ENCODE data around the gene ANO7.

Gene ANO7

GRCh38 chr2:241234962-241235740 lies 46.7 kb downstream of the ANO7 start:
- Histone ChIP-seq H3K9me3 (ENCODE audit: control insufficient read depth, low read length) (no peaks in the 10 kb centered on the region), H2AFZ (no peak overlapping the region), H3K36me3 (ENCODE audit: control insufficient read depth, insufficient read depth, low read length) (no peaks in the 10 kb centered on the region), H3K27ac (no peak overlapping the region), H3K4me2 (ENCODE audit: low read length) (no peak overlapping the region), H3K27me3 (ENCODE audit: control insufficient read depth, insufficient read depth, low read length) (no peaks in the 10 kb centered on the region), H3K9ac (no peak overlapping the region), H3K4me1 (no peaks in the 10 kb centered on the region), H3K79me2 (peaks cover 16% of the 10 kb centered on the region), H3K4me3 (ENCODE audit: low read depth, low read length) (no peak overlapping the region)
- no peak for TF ChIP-seq CTCF (IDR thresholded peaks at IDR 0.05)

- TF ChIP-seq CTCF (IDR thresholded peaks at IDR 0.05): no peak
- Histone ChIP-seq H3K4me3 (ENCODE audit: low read depth, low read length) (no peak overlapping the region), H2AFZ (no peak overlapping the region), H3K27ac (no peak overlapping the region), H3K27me3 (ENCODE audit: control insufficient read depth, insufficient read depth, low read length) (no peaks in the 10 kb centered on the region), H3K9ac (no peak overlapping the region), H3K4me2 (ENCODE audit: low read length) (no peak overlapping the region), H3K4me1 (no peaks in the 10 kb centered on the region), H3K36me3 (ENCODE audit: control insufficient read depth, insufficient read depth, low read length) (no peaks in the 10 kb centered on the region), H3K9me3 (ENCODE audit: control insufficient read depth, low read length) (no peaks in the 10 kb centered on the region), H3K79me2 (peaks cover 18% of the 10 kb centered on the region)
These were observed 47.5 kb downstream of the ANO7 start for GRCh38 chr2:241235859-241236593.

GRCh38 chr2:241237047-241237446 lies 48.6 kb downstream of the ANO7 start:
- H3K4me1 ChIP-seq: no peaks in the 10 kb centered on the region
- TF ChIP-seq CTCF (IDR thresholded peaks at IDR 0.05): no peak
- H3K27me3 ChIP-seq (ENCODE audit: control insufficient read depth, insufficient read depth, low read length): no peaks in the 10 kb centered on the region
- no peaks in the 10 kb centered on the region for H3K9me3 ChIP-seq (ENCODE audit: control insufficient read depth, low read length)
- no peak overlapping the region for H3K27ac ChIP-seq
- no peak overlapping the region for H3K9ac ChIP-seq
- no peak overlapping the region for H3K4me3 ChIP-seq (ENCODE audit: low read depth, low read length)
- H3K79me2 ChIP-seq: peaks cover 18% of the 10 kb centered on the region
- H3K36me3 ChIP-seq (ENCODE audit: control insufficient read depth, insufficient read depth, low read length): no peaks in the 10 kb centered on the region
- no peak overlapping the region for H2AFZ ChIP-seq
- H3K4me2 ChIP-seq (ENCODE audit: low read length): no peak overlapping the region

GRCh38 chr2:241237949-241238371 lies 49.5 kb downstream of the ANO7 start:
- no peak overlapping the region for H3K27ac ChIP-seq

More at GRCh38 chr2:241237949-241238371, 49.5 kb downstream of the ANO7 start:
- Histone ChIP-seq H3K9me3 (ENCODE audit: control insufficient read depth, low read length) (no peaks in the 10 kb centered on the region), H3K9ac (no peak overlapping the region), H3K36me3 (ENCODE audit: control insufficient read depth, insufficient read depth, low read length) (no peaks in the 10 kb centered on the region), H3K4me1 (no peaks in the 10 kb centered on the region), H2AFZ (no peak overlapping the region), H3K27me3 (ENCODE audit: control insufficient read depth, insufficient read depth, low read length) (no peaks in the 10 kb centered on the region), H3K4me2 (ENCODE audit: low read length) (no peak overlapping the region), H3K4me3 (ENCODE audit: low read depth, low read length) (no peak overlapping the region), H3K79me2 (peaks cover 18% of the 10 kb centered on the region)
- TF ChIP-seq CTCF (IDR thresholded peaks at IDR 0.05): no peak

Measured in parathyroid adenoma (tissue), 2 donors.